HepG2 (cell line): ENCODE results near the gene NCOA1. TPM values are rescaled to one million over a fixed set of nuclear protein-coding genes. Genes with fewer than 3 reads are reported as not detected.

Source experiments
- ATAC-seq: fragments of 200-7000 bp; cut with Tn5 transposase; 3 replicates; pipeline ENCODE4 v1.9.1; 2020; ENCODE audit warnings: mild to moderate bottlenecking, moderate library complexity
- BruUV-seq: library from RNA; stranded (reverse); fragments of 400-500 nt; replicated peaks from 2 replicates; lab custom pipeline; 2021; lab: Mats Ljungman, UMichigan
- CTCF ChIA-PET: fragments of 300-600 bp; formaldehyde crosslinking; extraction: SDS; loops from one replicate; lab custom pipeline; 2021; ENCODE audit warnings: low total read pairs, inconsistent platforms, low intra/inter-chr PET ratio; lab: Yijun Ruan, JAX
- POLR2A ChIA-PET: fragments of 350-600 bp; sonication (Branson Sonifier 250); formaldehyde crosslinking; loops from one replicate; lab custom pipeline; 2020; ENCODE audit warnings: antibody characterized with exemption, inconsistent platforms; lab: Yijun Ruan, JAX
- DNase-seq: peaks from one replicate; pipeline ENCODE4 v3.0.0-alpha.2; 2015; ENCODE audit warnings: low spot score
- FAIRE-seq: peaks from 3 replicates; lab custom pipeline; 2011; peaks lifted over from hg19 to GRCh38; lab: Jason Lieb, UNC
- H2AFZ ChIP-seq: one replicate; pipeline ENCODE4 v1.6.1; 2011; ENCODE audit warnings: low read length, inconsistent platforms
- H3K27ac ChIP-seq: fragments of 300-600 bp; 3 replicates; pipeline ENCODE4 v1.8.0; 2011; ENCODE audit warnings: mixed run types, mild to moderate bottlenecking, mixed read lengths, low read length, inconsistent platforms; ENCODE audit not compliant: insufficient read depth; ENCODE audit errors: extremely low read length
- H3K27me3 ChIP-seq, 2 experiments: fragments of 200-600 bp in 1 of 2; 2 replicates in 1 of 2; 3 replicates in 1 of 2; pipeline versions ENCODE4 v1.6.0 to v1.8.0; 2011; ENCODE audit warnings: low read length in 2 of 2, mild to moderate bottlenecking in 2 of 2, moderate library complexity in 2 of 2, inconsistent platforms in 1 of 2; ENCODE audit not compliant: insufficient read depth in 2 of 2, control insufficient read depth in 1 of 2
- H3K36me3 ChIP-seq, 2 experiments: fragments of 200-600 bp in 1 of 2; replicated peaks in 1 of 2; 2 replicates in 1 of 2; 3 replicates in 1 of 2; pipeline versions ENCODE4 v1.5.1 to v1.8.0; 2011; ENCODE audit warnings: low read length in 2 of 2, inconsistent platforms in 1 of 2; ENCODE audit not compliant: insufficient read depth in 2 of 2, control insufficient read depth in 1 of 2
- H3K4me1 ChIP-seq: 2 replicates; pipeline ENCODE4 v1.5.1; 2012; ENCODE audit warnings: low read length, inconsistent platforms; ENCODE audit not compliant: insufficient read depth
- H3K4me2 ChIP-seq: 2 replicates; pipeline ENCODE4 v1.6.0; 2011; ENCODE audit warnings: low read depth, low read length, inconsistent platforms
- H3K4me3 ChIP-seq, 3 experiments: fragments of 200-600 bp in 1 of 3; sonication (generic), shearing (Covaris generic) in 1 of 3; replicated peaks in 1 of 3; 2 replicates each; pipeline ENCODE4 v1.5.1; 2011 to 2016; ENCODE audit warnings: low read length in 3 of 3, inconsistent platforms in 2 of 3, low read depth in 2 of 3, mild to moderate bottlenecking in 2 of 3, control low read depth in 1 of 3, mixed read lengths in 1 of 3; ENCODE audit not compliant: insufficient read depth in 1 of 3
- H3K79me2 ChIP-seq: one replicate; pipeline ENCODE4 v1.6.1; 2011; ENCODE audit warnings: low read length, inconsistent platforms; ENCODE audit not compliant: insufficient read depth
- H3K9ac ChIP-seq: 2 replicates; pipeline ENCODE4 v1.6.0; 2011; ENCODE audit warnings: mild to moderate bottlenecking, low read depth, low read length, inconsistent platforms; ENCODE audit not compliant: insufficient read depth
- H3K9me3 ChIP-seq: 2 replicates; pipeline ENCODE4 v1.5.1; 2012; ENCODE audit warnings: mild to moderate bottlenecking, low read length
- H4K20me1 ChIP-seq: 2 replicates; pipeline ENCODE4 v1.6.0; 2011; ENCODE audit warnings: inconsistent platforms, mild to moderate bottlenecking, low read length, moderate library complexity; ENCODE audit not compliant: insufficient read depth
- ASH2L ChIP-seq: fragments of 300-600, 200-600 bp; sonication (generic); IDR thresholded peaks from 2 replicates; pipeline ENCODE4 v1.7.0; 2017; ENCODE audit warnings: low read depth, mild to moderate bottlenecking, moderate library complexity, mixed read lengths, low read length; ENCODE audit not compliant: insufficient read length
- ATF1 ChIP-seq: IDR thresholded peaks from 2 replicates; pipeline ENCODE4 v1.6.1; 2016; ENCODE audit warnings: mild to moderate bottlenecking, control low read depth
- ATF7 ChIP-seq, 2 experiments: fragments of 450-650 bp in 1 of 2; sonication (generic) in 1 of 2; formaldehyde crosslinking in 1 of 2; IDR thresholded peaks; 2 replicates each; pipeline versions ENCODE4 v1.4.0 to v1.6.1; 2016 to 2020; ENCODE audit warnings: antibody characterized with exemption in 1 of 2, mild to moderate bottlenecking in 1 of 2, missing genetic modification reagents in 1 of 2
- KMT2B ChIP-seq: IDR thresholded peaks from 2 replicates; pipeline ENCODE4 v1.6.1; 2016; ENCODE audit warnings: missing genetic modification reagents, missing compliant biosample characterization
- MLX ChIP-seq: IDR thresholded peaks from 2 replicates; pipeline ENCODE4 v1.6.1; 2016
- RBM22 ChIP-seq: fragments of 200-400 bp; formaldehyde crosslinking; optimal IDR thresholded peaks from 2 replicates; pipeline ENCODE3; 2017; ENCODE audit warnings: mild to moderate bottlenecking, low read length, moderate library complexity
- ZNF572 ChIP-seq: sonication (generic); formaldehyde crosslinking; IDR thresholded peaks from 2 replicates; pipeline ENCODE4 v1.5.1; 2020; ENCODE audit warnings: mild to moderate bottlenecking, missing genetic modification reagents
- ZNF710 ChIP-seq: sonication (generic); formaldehyde crosslinking; IDR thresholded peaks from 2 replicates; pipeline ENCODE4 v1.5.0; 2020; ENCODE audit warnings: mild to moderate bottlenecking, missing genetic modification reagents, borderline replicate concordance
- ZNF781 ChIP-seq: sonication (generic); formaldehyde crosslinking; IDR thresholded peaks from 2 replicates; pipeline ENCODE4 v1.5.1; 2020; ENCODE audit warnings: borderline replicate concordance, mild to moderate bottlenecking, missing genetic modification reagents; ENCODE audit errors: not compliant biosample characterization
- in situ Hi-C: cut with HindIII; loops from 2 replicates; pipeline ENCODE4 v1.10.0; 2017; ENCODE audit warnings: low pct_unique_long_range_greater_than_20kb; ENCODE audit not compliant: extremely low pct_ligation_motif_present
- intact Hi-C: fragments of 100-400 bp; cut with micrococcal nuclease; formaldehyde crosslinking; loops from one replicate; pipeline ENCODE4 v1.10.0; 2022; ENCODE audit not compliant: unreplicated experiment
- polyA plus RNA-seq, 8 experiments: library from polyadenylated mRNA; depleted of rRNA in 3 of 8; stranded (reverse) in 7 of 8; unstranded in 1 of 8; fragments of >200 nt; fragmentation: Illumina TruSeq in 4 of 8; extraction: Trizol in 4 of 8; gene quantifications; 2 replicates each; pipeline versions ENCODE4 v1.2.1 to v1.2.3, GENCODE V29; 2011 to 2016; ENCODE audit warnings: low read depth in 4 of 8, missing spikeins in 1 of 8, mixed read lengths in 1 of 8; ENCODE audit not compliant: insufficient read depth in 1 of 8
- total RNA-seq, 5 experiments: library from RNA; depleted of rRNA; stranded (reverse); fragments of >200 nt; fragmentation: Illumina TruSeq; extraction: Trizol; gene quantifications; 2 replicates each; pipeline ENCODE4 v1.2.3, GENCODE V29; 2016; ENCODE audit warnings: low read depth in 1 of 5
- TF ChIP-seq, protein P1 (sequence below), 2 experiments: sonication (generic) in 1 of 2; formaldehyde crosslinking in 1 of 2; IDR thresholded peaks; 2 replicates each; pipeline versions ENCODE4 v1.6.1 to v1.9.0; 2014 to 2022; ENCODE audit warnings: antibody characterized with exemption in 1 of 2, borderline replicate concordance in 1 of 2, inconsistent platforms in 1 of 2, low read depth in 1 of 2, missing genetic modification reagents in 1 of 2
- TF ChIP-seq, protein P2 (sequence below): sonication (generic); formaldehyde crosslinking; IDR thresholded peaks from 2 replicates; pipeline ENCODE4 v1.8.1; 2022; ENCODE audit warnings: mild to moderate bottlenecking, missing genetic modification reagents
- TF ChIP-seq, protein P3 (sequence below), 2 experiments: fragments of 450-650 bp in 1 of 2; sonication (generic) in 1 of 2; formaldehyde crosslinking; IDR thresholded peaks; 2 replicates each; pipeline versions ENCODE4 v1.5.0 to v1.8.0; 2020 to 2022; ENCODE audit warnings: mild to moderate bottlenecking in 1 of 2, missing genetic modification reagents in 1 of 2

The NCOA1 gene
- total and polyA plus RNA-seq, 2 of the 13 experiments (the other 11 are each of a cell fraction or from before 2014, with no cell fraction given): 10.0 to 10.4 TPM

DNA sequence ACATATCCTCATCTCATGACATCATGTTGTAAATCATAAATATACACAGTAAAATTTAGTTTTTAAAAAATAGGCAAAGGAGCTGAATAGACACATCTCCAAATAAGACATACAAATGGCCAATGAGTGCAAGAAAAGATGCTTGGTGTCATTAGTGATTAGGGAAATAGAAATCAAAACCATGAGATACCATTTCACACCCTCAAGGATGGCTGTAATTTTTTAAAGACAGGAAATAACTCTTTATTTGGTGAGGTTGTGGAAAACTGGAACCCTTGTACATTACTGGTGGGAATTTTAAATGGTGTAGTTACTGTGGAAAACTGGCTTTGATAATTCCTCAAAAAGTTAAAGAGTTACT, 160.6 kb downstream of the NCOA1 start:
- in situ Hi-C loops (no loop called here), intact Hi-C loops (no loop called here)
- H3K36me3 ChIP-seq: no peaks in the 10 kb centered on the region
- FAIRE-seq: no peak
- ChIA-PET CTCF (no interaction called here), POLR2A (no interaction called here)
- H3K9ac ChIP-seq: no peak overlapping the region
- H3K9me3 ChIP-seq: no peaks in the 10 kb centered on the region
- H3K79me2 ChIP-seq: no peaks in the 10 kb centered on the region
- no peak overlapping the region for H3K4me2 ChIP-seq
- ATAC-seq: no peak
- H3K27me3 ChIP-seq: no peaks in the 10 kb centered on the region
- BruUV-seq: no TSS peak
- no peak overlapping the region for H2AFZ ChIP-seq
- H3K4me3 ChIP-seq: no peak overlapping the region
- DNase-seq: no peak
- H3K27ac ChIP-seq: no peak overlapping the region
- peaks cover 7% of the 10 kb centered on the region; the same call in 1 of the 2 replicates for H3K4me1 ChIP-seq
- H4K20me1 ChIP-seq: no peaks in the 10 kb centered on the region
- TF ChIP-seq ZNF710 (CRISPR knock-in tag) (no peak), ZNF781 (no peak), KMT2B (CRISPR knock-in tag) (no peak), ATF7 (IDR thresholded peaks at IDR 0.05) (no peak), ATF7 (CRISPR knock-in tag; IDR thresholded peaks at IDR 0.05) (no peak), MLX (CRISPR knock-in tag) (no peak), ASH2L (no peak), RBM22 (no peak), ATF1 (CRISPR knock-in tag) (no peak), ZNF572 (CRISPR knock-in tag) (no peak)
- TF ChIP-seq, protein P1, sequence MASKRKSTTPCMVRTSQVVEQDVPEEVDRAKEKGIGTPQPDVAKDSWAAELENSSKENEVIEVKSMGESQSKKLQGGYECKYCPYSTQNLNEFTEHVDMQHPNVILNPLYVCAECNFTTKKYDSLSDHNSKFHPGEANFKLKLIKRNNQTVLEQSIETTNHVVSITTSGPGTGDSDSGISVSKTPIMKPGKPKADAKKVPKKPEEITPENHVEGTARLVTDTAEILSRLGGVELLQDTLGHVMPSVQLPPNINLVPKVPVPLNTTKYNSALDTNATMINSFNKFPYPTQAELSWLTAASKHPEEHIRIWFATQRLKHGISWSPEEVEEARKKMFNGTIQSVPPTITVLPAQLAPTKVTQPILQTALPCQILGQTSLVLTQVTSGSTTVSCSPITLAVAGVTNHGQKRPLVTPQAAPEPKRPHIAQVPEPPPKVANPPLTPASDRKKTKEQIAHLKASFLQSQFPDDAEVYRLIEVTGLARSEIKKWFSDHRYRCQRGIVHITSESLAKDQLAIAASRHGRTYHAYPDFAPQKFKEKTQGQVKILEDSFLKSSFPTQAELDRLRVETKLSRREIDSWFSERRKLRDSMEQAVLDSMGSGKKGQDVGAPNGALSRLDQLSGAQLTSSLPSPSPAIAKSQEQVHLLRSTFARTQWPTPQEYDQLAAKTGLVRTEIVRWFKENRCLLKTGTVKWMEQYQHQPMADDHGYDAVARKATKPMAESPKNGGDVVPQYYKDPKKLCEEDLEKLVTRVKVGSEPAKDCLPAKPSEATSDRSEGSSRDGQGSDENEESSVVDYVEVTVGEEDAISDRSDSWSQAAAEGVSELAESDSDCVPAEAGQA (IDR thresholded peaks at IDR 0.05; ENCODE audit: low read depth): no peak
- TF ChIP-seq, protein P1 (CRISPR knock-in tag; IDR thresholded peaks at IDR 0.05; ENCODE audit: borderline replicate concordance): no peak
- TF ChIP-seq, protein P2, sequence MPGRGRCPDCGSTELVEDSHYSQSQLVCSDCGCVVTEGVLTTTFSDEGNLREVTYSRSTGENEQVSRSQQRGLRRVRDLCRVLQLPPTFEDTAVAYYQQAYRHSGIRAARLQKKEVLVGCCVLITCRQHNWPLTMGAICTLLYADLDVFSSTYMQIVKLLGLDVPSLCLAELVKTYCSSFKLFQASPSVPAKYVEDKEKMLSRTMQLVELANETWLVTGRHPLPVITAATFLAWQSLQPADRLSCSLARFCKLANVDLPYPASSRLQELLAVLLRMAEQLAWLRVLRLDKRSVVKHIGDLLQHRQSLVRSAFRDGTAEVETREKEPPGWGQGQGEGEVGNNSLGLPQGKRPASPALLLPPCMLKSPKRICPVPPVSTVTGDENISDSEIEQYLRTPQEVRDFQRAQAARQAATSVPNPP (CRISPR knock-in tag): no peak
- TF ChIP-seq, protein P3, sequence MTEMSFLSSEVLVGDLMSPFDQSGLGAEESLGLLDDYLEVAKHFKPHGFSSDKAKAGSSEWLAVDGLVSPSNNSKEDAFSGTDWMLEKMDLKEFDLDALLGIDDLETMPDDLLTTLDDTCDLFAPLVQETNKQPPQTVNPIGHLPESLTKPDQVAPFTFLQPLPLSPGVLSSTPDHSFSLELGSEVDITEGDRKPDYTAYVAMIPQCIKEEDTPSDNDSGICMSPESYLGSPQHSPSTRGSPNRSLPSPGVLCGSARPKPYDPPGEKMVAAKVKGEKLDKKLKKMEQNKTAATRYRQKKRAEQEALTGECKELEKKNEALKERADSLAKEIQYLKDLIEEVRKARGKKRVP (CRISPR knock-in tag; IDR thresholded peaks at IDR 0.05): no peak
